Inflammatory macrophage treated with lipopolysaccharide for 4 hours (primary cell): Measurements from ENCODE around the gene HOXA6.

Source experiments
- DNase-seq: peaks from one replicate; pipeline ENCODE4 v3.0.0-alpha.2; 2020

Gene HOXA6

GRCh38 chr7:27137640-27138315, 9.8 kb downstream of the HOXA6 start:
- no peak for DNase-seq

GRCh38 chr7:27134392-27134791, 13.2 kb downstream of the HOXA6 start:
- peak; percentile 94 for DNase-seq

GRCh38 chr7:27133409-27134231, 14.0 kb downstream of the HOXA6 start:
- DNase-seq = peak; percentile 31

GRCh38 chr7:27132978-27133377, 14.6 kb downstream of the HOXA6 start:
- no peak for DNase-seq

GRCh38 chr7:27132214-27132613, 15.4 kb downstream of the HOXA6 start:
- DNase-seq = no peak

- no peak for DNase-seq
Observed at GRCh38 chr7:27131390-27131819, 16.2 kb downstream of the HOXA6 start.

GRCh38 chr7:27130540-27131389, 16.8 kb downstream of the HOXA6 start, which contains the start of gene HOXA4:
Gene HOXA4, minus strand, starts transcription at chr7:27130757. Its CDS starts 24 bp downstream, at chr7:27130733.
- DNase-seq = peak; percentile 82

- DNase-seq = no peak
Observed at GRCh38 chr7:27129729-27130539, 17.6 kb downstream of the HOXA6 start.

GRCh38 chr7:27128776-27129728, 18.5 kb downstream of the HOXA6 start:
- no peak for DNase-seq

- no peak for DNase-seq
Observed at GRCh38 chr7:27128034-27128433, 19.5 kb downstream of the HOXA6 start.

GRCh38 chr7:27126596-27127327, 20.8 kb downstream of the HOXA6 start:
- DNase-seq = no peak

GRCh38 chr7:27125986-27126394, 21.6 kb downstream of the HOXA6 start:
- no peak for DNase-seq

- no peak for DNase-seq
Observed at GRCh38 chr7:27124902-27125689, 22.5 kb downstream of the HOXA6 start.

- no peak for DNase-seq
Observed at GRCh38 chr7:27124096-27124901, 23.3 kb downstream of the HOXA6 start.

GRCh38 chr7:27123477-27124053, 24.0 kb downstream of the HOXA6 start:
- no peak for DNase-seq

- no peak for DNase-seq
Observed at GRCh38 chr7:27123007-27123476, 24.5 kb downstream of the HOXA6 start.

- no peak for DNase-seq
Observed at GRCh38 chr7:27122077-27122910, 25.3 kb downstream of the HOXA6 start.
